ENCODE results near the gene TPCN1. TPM values are rescaled to one million over a fixed set of nuclear protein-coding genes. Genes with fewer than 3 reads are reported as not detected.

TPCN1 gene
- total RNA-seq, 1 donor from 2014 or later, result 55.6 TPM

DNA sequence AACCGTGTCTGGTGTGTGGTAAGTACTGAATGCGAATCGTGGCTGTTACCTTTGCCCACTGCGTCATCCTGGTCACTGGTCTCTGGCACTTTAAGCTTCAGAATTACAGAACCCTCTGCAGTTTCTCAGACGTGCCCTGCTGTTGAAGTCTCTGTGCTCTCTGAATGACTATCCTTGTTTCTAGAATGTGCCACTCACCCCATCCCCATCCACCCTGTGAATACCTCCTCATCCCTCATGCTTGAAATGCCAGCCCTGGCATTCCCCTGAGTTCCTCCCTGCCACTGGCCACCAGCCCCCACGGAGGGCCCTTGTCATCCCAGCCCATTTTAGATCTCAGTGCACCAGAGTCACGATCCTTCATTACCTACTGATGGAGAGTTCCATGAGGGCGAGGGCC lies 21.3 kb downstream of the TPCN1 start:
- H3K27ac Mint-ChIP-seq, result peak overlapping the region; percentile 100
- no peak for TF ChIP-seq CTCF (conservative IDR thresholded peaks at IDR 0.05)
- no peak for DNase-seq (ENCODE audit: extremely low spot score, unreplicated experiment)
- H3K27me3 Mint-ChIP-seq, result no peaks in the 10 kb centered on the region
- H3K9me3 Mint-ChIP-seq, result no peaks in the 10 kb centered on the region
- H3K36me3 Mint-ChIP-seq, result peaks cover 9% of the 10 kb centered on the region
- H3K4me1 Mint-ChIP-seq (ENCODE audit: unreplicated experiment), result peaks cover 50% of the 10 kb centered on the region
- peak overlapping the region; percentile 54 for H3K4me3 Mint-ChIP-seq

DNA sequence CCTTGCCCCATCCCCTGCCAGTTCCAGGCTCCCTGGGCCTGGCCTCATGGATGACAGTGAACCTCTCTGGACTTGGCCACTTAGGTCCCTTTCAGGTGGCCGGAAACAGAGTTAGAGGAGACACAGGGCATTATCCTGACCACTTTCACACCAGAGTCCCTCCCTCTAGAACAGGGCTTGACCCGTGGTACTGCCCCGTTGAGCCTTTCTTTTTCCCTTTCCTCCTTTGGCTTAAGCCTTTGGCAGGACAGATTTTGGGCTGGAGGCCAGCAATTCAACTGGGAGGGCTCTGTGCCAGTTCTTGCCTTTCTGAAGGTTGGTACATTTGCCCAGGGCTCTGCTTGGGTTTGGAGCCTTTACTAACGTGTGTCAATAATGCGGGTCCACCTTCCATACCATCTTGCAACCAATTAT lies 22.8 kb downstream of the TPCN1 start:
- Mint-ChIP-seq H3K9me3 (no peaks in the 10 kb centered on the region), H3K27ac (peak overlapping the region; percentile 100), H3K36me3 (peaks cover 13% of the 10 kb centered on the region), H3K27me3 (no peaks in the 10 kb centered on the region), H3K4me1 (ENCODE audit: unreplicated experiment) (peaks cover 56% of the 10 kb centered on the region), H3K4me3 (peak overlapping the region; percentile 77)
- TF ChIP-seq CTCF (conservative IDR thresholded peaks at IDR 0.05), result no peak
- no peak for DNase-seq (ENCODE audit: extremely low spot score, unreplicated experiment)

DNA sequence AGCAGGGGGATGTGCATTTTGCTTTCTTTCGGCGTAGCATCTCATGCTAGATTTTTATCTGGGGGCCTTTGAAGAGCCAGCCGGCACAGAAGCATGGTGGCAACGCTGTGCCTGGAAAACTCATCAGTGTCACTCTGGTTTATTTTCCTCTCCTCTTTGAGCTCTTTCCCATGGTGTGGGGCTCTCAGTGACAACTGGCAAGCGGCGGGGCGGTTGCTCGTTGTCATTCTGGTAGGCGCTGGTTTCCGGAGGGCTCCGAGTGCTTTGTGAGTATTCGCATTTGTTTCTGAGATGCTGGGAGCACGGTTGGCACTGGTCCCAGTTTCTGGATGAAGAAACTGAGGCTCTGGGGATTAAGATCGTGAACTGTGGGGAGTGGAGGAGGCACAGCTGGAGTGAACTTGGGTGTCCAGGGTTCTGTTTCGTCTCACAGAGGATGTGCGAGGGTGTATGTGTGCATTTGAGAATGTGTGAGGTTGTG lies 23.3 kb downstream of the TPCN1 start:
- H3K27ac Mint-ChIP-seq, result peak overlapping the region; percentile 100
- no peak for DNase-seq (ENCODE audit: extremely low spot score, unreplicated experiment)
- no peaks in the 10 kb centered on the region for H3K9me3 Mint-ChIP-seq
- peaks cover 13% of the 10 kb centered on the region for H3K36me3 Mint-ChIP-seq
- peaks cover 52% of the 10 kb centered on the region for H3K4me1 Mint-ChIP-seq (ENCODE audit: unreplicated experiment)
- H3K27me3 Mint-ChIP-seq, result no peaks in the 10 kb centered on the region
- H3K4me3 Mint-ChIP-seq, result peak overlapping the region; percentile 77
- TF ChIP-seq CTCF (conservative IDR thresholded peaks at IDR 0.05), result no peak

DNA sequence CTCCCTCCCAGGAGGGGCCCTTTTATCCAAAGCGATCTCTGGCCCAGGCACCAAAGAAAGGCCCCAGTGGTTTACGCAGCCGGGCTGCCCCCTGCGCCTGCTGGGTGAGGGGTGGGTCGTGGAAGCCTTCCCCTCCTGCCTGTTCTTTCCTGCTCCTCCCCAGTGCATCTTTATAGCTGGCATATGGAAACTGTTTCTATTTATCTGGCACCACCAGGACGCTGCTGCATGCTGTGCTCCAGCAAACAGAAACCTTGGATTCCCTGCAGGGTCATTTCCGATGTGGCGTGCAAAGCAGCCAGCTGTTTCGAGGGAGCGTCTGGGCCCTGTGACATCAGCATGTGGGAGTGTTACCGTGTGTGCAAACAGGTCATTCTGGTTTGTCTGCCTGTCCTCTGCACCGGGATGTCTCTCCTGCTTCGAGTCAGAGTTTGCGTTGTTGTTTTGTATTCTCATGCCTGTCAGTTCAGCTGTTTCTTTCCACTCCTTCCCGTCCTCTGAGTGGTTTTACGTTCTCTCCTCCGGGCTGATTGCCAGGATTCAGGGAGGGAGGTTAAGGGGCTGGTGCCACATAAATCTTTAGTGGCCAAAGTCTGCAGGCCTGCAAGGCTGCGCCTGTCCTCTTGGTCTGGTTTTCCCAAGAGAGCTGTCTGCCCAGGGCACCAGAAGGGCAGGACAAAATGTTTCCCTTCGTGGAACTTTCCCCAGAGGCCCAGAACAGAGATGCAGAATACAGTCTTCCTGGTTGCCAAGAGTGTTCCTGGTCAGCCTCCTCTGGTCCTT lies 24.6 kb downstream of the TPCN1 start:
- Mint-ChIP-seq H3K27ac (peak overlapping the region; percentile 100), H3K4me1 (ENCODE audit: unreplicated experiment) (peaks cover 41% of the 10 kb centered on the region), H3K4me3 (peak overlapping the region; percentile 83), H3K27me3 (no peaks in the 10 kb centered on the region), H3K9me3 (no peaks in the 10 kb centered on the region), H3K36me3 (peaks cover 13% of the 10 kb centered on the region)
- DNase-seq (ENCODE audit: extremely low spot score, unreplicated experiment), result peak; percentile 80
- no peak for TF ChIP-seq CTCF (conservative IDR thresholded peaks at IDR 0.05)

GRCh38 chr12:113246478-113247122 lies 25.3 kb downstream of the TPCN1 start:
- Mint-ChIP-seq H3K9me3 (no peaks in the 10 kb centered on the region), H3K27me3 (no peaks in the 10 kb centered on the region), H3K4me3 (peak overlapping the region; percentile 83), H3K27ac (peak overlapping the region; percentile 100), H3K36me3 (peaks cover 7% of the 10 kb centered on the region), H3K4me1 (ENCODE audit: unreplicated experiment) (peaks cover 35% of the 10 kb centered on the region)
- DNase-seq (ENCODE audit: extremely low spot score, unreplicated experiment), result no peak
- no peak for TF ChIP-seq CTCF (conservative IDR thresholded peaks at IDR 0.05)

Measured in type B pancreatic cell (in vitro differentiated cells).